Measurements from ENCODE around the gene NFKBIL1. TPM values are rescaled to one million over a fixed set of nuclear protein-coding genes. Genes with fewer than 3 reads are reported as not detected.

The NFKBIL1 gene
- total and polyA plus RNA-seq, 2 experiments from 2014 or later = 9.6 to 12.3 TPM

GRCh38 chr6:31502586-31502985 is 44.8 kb upstream of the NFKBIL1 start:
- no peak overlapping the region for H3K27ac Mint-ChIP-seq
- Histone ChIP-seq H3K27ac (ENCODE audit: low read depth) (no peak overlapping the region), H4K20me1 (replicated peaks; ENCODE audit: insufficient read depth) (peaks cover 14% of the 10 kb centered on the region), H3K79me2 (replicated peaks; ENCODE audit: insufficient read depth) (peaks cover 42% of the 10 kb centered on the region), H3K4me2 (no peak overlapping the region), H3K4me3 (no peak overlapping the region), H2AFZ (no peak overlapping the region), H3K4me1 (ENCODE audit: insufficient read depth) (peaks cover 8% of the 10 kb centered on the region), H3K36me3 (ENCODE audit: insufficient read depth) (no peaks in the 10 kb centered on the region), H3K27me3 (ENCODE audit: insufficient read depth) (peaks cover 12% of the 10 kb centered on the region; the same call in 1 of the 2 replicates), H3F3A (replicated peaks; ENCODE audit: low read depth) (no peaks in the 10 kb centered on the region), H3K9me2 (ENCODE audit: insufficient read depth) (no peaks in the 10 kb centered on the region)
- no peak for DNase-seq (ENCODE audit: low spot score)
- TF ChIP-seq CREB1 (CRISPR knock-in tag; IDR thresholded peaks at IDR 0.05; ENCODE audit: low read depth) = no peak
- TF ChIP-seq REST (IDR thresholded peaks at IDR 0.05; ENCODE audit: unreplicated experiment) = no peak
- TF ChIP-seq POLR2AphosphoS5 (IDR thresholded peaks at IDR 0.05; ENCODE audit: low read depth) = no peak
- no peak for TF ChIP-seq ZNF462 (CRISPR knock-in tag; IDR thresholded peaks at IDR 0.05)
- TF ChIP-seq ZNF114 (CRISPR knock-in tag; IDR thresholded peaks at IDR 0.05) = no peak
- TF ChIP-seq EZH2 (IDR thresholded peaks at IDR 0.05; ENCODE audit: low read depth, unreplicated experiment) = no peak
- TF ChIP-seq ZNF331 (CRISPR knock-in tag; IDR thresholded peaks at IDR 0.05; ENCODE audit: low read depth) = no peak
- TF ChIP-seq CTCF (conservative IDR thresholded peaks at IDR 0.05; ENCODE audit: low read depth in 2 of 2) = no peak
- no peak for TF ChIP-seq STAT1 (IDR thresholded peaks at IDR 0.05; ENCODE audit: unreplicated experiment)
- no peak for TF ChIP-seq ETS1 (IDR thresholded peaks at IDR 0.05)
- no peak for TF ChIP-seq JUNB (IDR thresholded peaks at IDR 0.05; ENCODE audit: unreplicated experiment)
- no peak for TF ChIP-seq NANOG (IDR thresholded peaks at IDR 0.05; ENCODE audit: borderline replicate concordance)
- no peak for TF ChIP-seq EZH2phosphoT487 (IDR thresholded peaks at IDR 0.05; ENCODE audit: unreplicated experiment)
- peaks cover 29% of the 10 kb centered on the region for H3K4me1 Mint-ChIP-seq
- peaks cover 16% of the 10 kb centered on the region for H3K27me3 Mint-ChIP-seq (ENCODE audit: insufficient read depth, low read depth, poor library complexity)
- peaks cover 8% of the 10 kb centered on the region; the same call in 2 of the 3 replicates for H3K36me3 Mint-ChIP-seq (ENCODE audit: low read depth)
- no peak overlapping the region for H3K4me3 Mint-ChIP-seq
- ATAC-seq = no peak
- no peaks in the 10 kb centered on the region; the same call in 2 of the 3 replicates for H3K9me3 Mint-ChIP-seq
